Vagina (tissue), 2 donors: ENCODE measurements around the gene PHLPP2.

Experiments used
- CTCF ChIP-seq, 3 experiments: fragments of 450-650 bp in 2 of 3; fragments of 200-600 bp in 1 of 3; sonication (generic) in 1 of 3; IDR thresholded peaks; one replicate each; pipeline ENCODE4 v1.5.1; 2017 to 2019; ENCODE audit warnings: antibody characterized with exemption in 3 of 3, mild to moderate bottlenecking in 2 of 3, moderate library complexity in 2 of 3
- POLR2A ChIP-seq, 2 donors: fragments of 450-650 bp; IDR thresholded peaks; one replicate each; pipeline ENCODE4 v1.6.1; 2017; ENCODE audit warnings: antibody characterized with exemption in 2 of 2, mild to moderate bottlenecking in 2 of 2, moderate library complexity in 2 of 2
- POLR2AphosphoS5 ChIP-seq, 2 donors: sonication (generic); formaldehyde crosslinking; IDR thresholded peaks; one replicate each; pipeline ENCODE4 v1.9.0; 2017; ENCODE audit warnings: antibody characterized with exemption in 2 of 2, mild to moderate bottlenecking in 2 of 2, low read depth in 1 of 2; ENCODE audit not compliant: insufficient read depth in 1 of 2

GRCh38 chr16:71649704-71650103, 74.8 kb downstream of the PHLPP2 start:
- TF ChIP-seq POLR2A (IDR thresholded peaks at IDR 0.05) (no peak), CTCF (IDR thresholded peaks at IDR 0.05) (no peak), POLR2AphosphoS5 (IDR thresholded peaks at IDR 0.05; ENCODE audit: insufficient read depth in 1 of 2, low read depth in 1 of 2) (no peak)
